H9 (cell line): ENCODE data around the gene HOXD11. TPM values are rescaled to one million over a fixed set of nuclear protein-coding genes. Genes with fewer than 3 reads are reported as not detected.

Experiments used
- DNase-seq: peaks from one replicate; pipeline ENCODE4 v3.0.0-alpha.2; 2017
- H2AFZ ChIP-seq: one replicate; pipeline ENCODE4 v1.6.1; 2013; ENCODE audit warnings: mild to moderate bottlenecking, low read length, control low read depth, moderate library complexity
- H2AK5ac ChIP-seq: 2 replicates; pipeline ENCODE4 v1.6.1; 2013; ENCODE audit warnings: low read length, control low read depth, mixed read lengths; ENCODE audit not compliant: insufficient read length
- H2BK120ac ChIP-seq: one replicate; pipeline ENCODE4 v1.6.1; 2013; ENCODE audit warnings: low read depth, mild to moderate bottlenecking, low read length, control low read depth, inconsistent platforms; ENCODE audit not compliant: poor library complexity, severe bottlenecking
- H2BK12ac ChIP-seq: 2 replicates; pipeline ENCODE4 v1.6.1; 2013; ENCODE audit warnings: low read length, control low read depth, mixed read lengths, low read depth; ENCODE audit not compliant: insufficient read length
- H2BK15ac ChIP-seq: 2 replicates; pipeline ENCODE4 v1.6.1; 2013; ENCODE audit warnings: low read depth, low read length, control low read depth
- H2BK20ac ChIP-seq: one replicate; pipeline ENCODE4 v1.6.1; 2013; ENCODE audit warnings: low read depth, mild to moderate bottlenecking, low read length, control low read depth, inconsistent platforms; ENCODE audit not compliant: poor library complexity, severe bottlenecking
- H2BK5ac ChIP-seq: 2 replicates; pipeline ENCODE4 v1.6.1; 2013; ENCODE audit warnings: low read length, control low read depth, mixed read lengths; ENCODE audit not compliant: insufficient read length
- H3K14ac ChIP-seq: 2 replicates; pipeline ENCODE4 v1.6.1; 2013; ENCODE audit warnings: low read length, control low read depth; ENCODE audit not compliant: insufficient read depth
- H3K18ac ChIP-seq: 2 replicates; pipeline ENCODE4 v1.6.1; 2013; ENCODE audit warnings: low read depth, mild to moderate bottlenecking, mixed read lengths, low read length, control low read depth; ENCODE audit not compliant: insufficient read length
- H3K23ac ChIP-seq: 2 replicates; pipeline ENCODE4 v1.6.1; 2013; ENCODE audit warnings: low read length, control low read depth, mixed read lengths, low read depth; ENCODE audit not compliant: insufficient read length
- H3K23me2 ChIP-seq: 2 replicates; pipeline ENCODE4 v1.6.1; 2013; ENCODE audit warnings: low read depth, mild to moderate bottlenecking, mixed read lengths, low read length, control low read depth; ENCODE audit not compliant: insufficient read length, poor library complexity, severe bottlenecking
- H3K27ac ChIP-seq: 2 replicates; pipeline ENCODE4 v1.5.1; 2013; ENCODE audit warnings: low read length, control low read depth, mixed read lengths, low read depth; ENCODE audit not compliant: insufficient read length
- H3K27me3 ChIP-seq: 2 replicates; pipeline ENCODE4 v1.6.1; 2013; ENCODE audit warnings: low read length, control low read depth, inconsistent platforms; ENCODE audit not compliant: insufficient read depth
- H3K4ac ChIP-seq: 2 replicates; pipeline ENCODE4 v1.6.1; 2013; ENCODE audit warnings: low read depth, mild to moderate bottlenecking, control low read depth, inconsistent platforms, low read length, moderate library complexity
- H3K4me1 ChIP-seq: 2 replicates; pipeline ENCODE4 v1.6.1; 2013; ENCODE audit warnings: low read length, control low read depth, inconsistent platforms; ENCODE audit not compliant: insufficient read depth
- H3K4me2 ChIP-seq: 2 replicates; pipeline ENCODE4 v1.6.1; 2013; ENCODE audit warnings: low read length, control low read depth, mixed read lengths; ENCODE audit not compliant: insufficient read length, insufficient read depth
- H3K56ac ChIP-seq: 2 replicates; pipeline ENCODE4 v1.6.1; 2013; ENCODE audit warnings: low read depth, mild to moderate bottlenecking, mixed read lengths, low read length, control low read depth; ENCODE audit not compliant: insufficient read length
- H3K79me1 ChIP-seq: 2 replicates; pipeline ENCODE4 v1.6.1; 2013; ENCODE audit warnings: low read depth, mild to moderate bottlenecking, moderate library complexity, low read length, control low read depth, inconsistent platforms; ENCODE audit not compliant: insufficient read depth, poor library complexity, severe bottlenecking
- H3K79me2 ChIP-seq: 2 replicates; pipeline ENCODE4 v1.6.1; 2013; ENCODE audit warnings: low read length, control low read depth, inconsistent platforms; ENCODE audit not compliant: insufficient read depth
- H3K9ac ChIP-seq: 2 replicates; pipeline ENCODE4 v1.6.1; 2013; ENCODE audit warnings: low read length, control low read depth, mixed read lengths; ENCODE audit not compliant: insufficient read length; ENCODE audit errors: extremely low read depth
- H3K9me3 ChIP-seq: one replicate; pipeline ENCODE4 v1.6.1; 2013; ENCODE audit warnings: low read depth, low read length, inconsistent platforms; ENCODE audit not compliant: control insufficient read depth
- H3T11ph ChIP-seq: one replicate; pipeline ENCODE4 v1.6.1; 2013; ENCODE audit warnings: mild to moderate bottlenecking, low read length, control low read depth, inconsistent platforms
- H4K20me1 ChIP-seq: one replicate; pipeline ENCODE4 v1.6.1; 2013; ENCODE audit not compliant: control insufficient read depth, insufficient read length, insufficient read depth
- H4K5ac ChIP-seq: 2 replicates; pipeline ENCODE4 v1.6.1; 2013; ENCODE audit warnings: low read depth, mild to moderate bottlenecking, mixed read lengths, low read length, control low read depth; ENCODE audit not compliant: insufficient read length
- H4K8ac ChIP-seq: replicated peaks from 2 replicates; pipeline ENCODE4 v1.6.1; 2013; ENCODE audit warnings: low read length, control low read depth, mixed read lengths, low read depth; ENCODE audit not compliant: insufficient read length
- H4K91ac ChIP-seq: 2 replicates; pipeline ENCODE4 v1.6.1; 2013; ENCODE audit warnings: low read depth, mild to moderate bottlenecking, moderate library complexity, mixed read lengths, low read length, control low read depth; ENCODE audit not compliant: insufficient read length
- H3K27ac Mint-ChIP-seq, 3 experiments: 2 replicates in 2 of 3; 3 replicates in 1 of 3; pipeline ENCODE4 v1.8.0; 2020 to 2021; ENCODE audit warnings: mixed read lengths in 3 of 3, mild to moderate bottlenecking in 1 of 3, moderate library complexity in 1 of 3
- H3K27me3 Mint-ChIP-seq: 2 replicates; pipeline ENCODE4 v1.8.0; 2021; ENCODE audit warnings: low read depth, mild to moderate bottlenecking, moderate library complexity, mixed read lengths
- H3K36me3 Mint-ChIP-seq, 3 experiments: 2 replicates in 2 of 3; 3 replicates in 1 of 3; pipeline ENCODE4 v1.8.0; 2020 to 2021; ENCODE audit warnings: low read depth in 3 of 3, mixed read lengths in 3 of 3; ENCODE audit not compliant: insufficient read depth in 1 of 3
- H3K4me1 Mint-ChIP-seq, 2 experiments: 2 replicates each; pipeline ENCODE4 v1.8.0; 2020; ENCODE audit warnings: mixed read lengths in 2 of 2
- H3K4me3 Mint-ChIP-seq, 2 experiments: 2 replicates in 1 of 2; 3 replicates in 1 of 2; pipeline ENCODE4 v1.8.0; 2020 to 2021; ENCODE audit warnings: mild to moderate bottlenecking in 2 of 2, mixed read lengths in 2 of 2, moderate library complexity in 1 of 2
- H3K9me3 Mint-ChIP-seq, 2 experiments: 2 replicates in 1 of 2; 3 replicates in 1 of 2; pipeline ENCODE4 v1.8.0; 2020; ENCODE audit warnings: mild to moderate bottlenecking in 2 of 2, mixed read lengths in 2 of 2, moderate library complexity in 1 of 2
- CTCF ChIP-seq: fragments of 200-600 bp; sonication (generic); conservative IDR thresholded peaks from 3 replicates; pipeline ENCODE4 v1.8.0; 2021; ENCODE audit warnings: antibody characterized with exemption, mild to moderate bottlenecking
- WGBS: extraction: QIAGEN DNeasy Blood & Tissue Kit; methylation state at CpG from one replicate; pipeline ENCODE4 v1.1.7; 2013; ENCODE audit warnings: missing lambda C conversion rate, low lambda C conversion rate, mixed read lengths; ENCODE audit not compliant: insufficient read length; ENCODE audit errors: extremely low coverage; 5-methylcytosine and 5-hydroxymethylcytosine counted together
- total RNA-seq: library from RNA; stranded (reverse); gene quantifications from 2 replicates; pipeline ENCODE4 v1.2.1, GENCODE V29; 2021

The HOXD11 gene
- total RNA-seq, 1 experiment from 2014 or later = not detected

- H3K23me2 ChIP-seq = peaks cover 2% of the 10 kb centered on the region
- WGBS = no CpG with 5 or more reads among the region's 11 CpGs
- H3K4me3 Mint-ChIP-seq = peak overlapping the region in 1 of 2 experiments; percentile 9; a peak in 1 of 5 replicates
- no peak overlapping the region for H2BK5ac ChIP-seq
- no peak overlapping the region for H2AFZ ChIP-seq
- no peaks in the 10 kb centered on the region for H3K79me1 ChIP-seq
- H4K5ac ChIP-seq = no peak overlapping the region
- H3K9me3 Mint-ChIP-seq = peaks cover 10 to 23% of the 10 kb centered on the region in 2 experiments
- H3K14ac ChIP-seq = no peak overlapping the region
- peak; percentile 17 for DNase-seq
- H4K8ac ChIP-seq = no peak overlapping the region
- H3K18ac ChIP-seq = no peak overlapping the region
- H3K4me1 ChIP-seq = no peaks in the 10 kb centered on the region
- no peak overlapping the region for H2BK12ac ChIP-seq
- H3K27me3 Mint-ChIP-seq = peaks cover 100% of the 10 kb centered on the region
- H3K9me3 ChIP-seq = no peaks in the 10 kb centered on the region
- no peak overlapping the region for H3K27ac ChIP-seq
- H3K56ac ChIP-seq = no peak overlapping the region
- H3K27me3 ChIP-seq = peaks cover 98% of the 10 kb centered on the region
- H3T11ph ChIP-seq = no peak overlapping the region
- no peaks in the 10 kb centered on the region for H3K79me2 ChIP-seq
- H3K27ac Mint-ChIP-seq = no peak overlapping the region
- no peak overlapping the region for H2BK20ac ChIP-seq
- H4K20me1 ChIP-seq = peaks cover 4% of the 10 kb centered on the region
- H3K4me1 Mint-ChIP-seq = peaks cover 0 to 11% of the 10 kb centered on the region in 2 experiments; a peak in 2 of 4 replicates
- no peak for TF ChIP-seq CTCF
- no peak overlapping the region for H2BK120ac ChIP-seq
- no peak overlapping the region for H2AK5ac ChIP-seq
- H3K36me3 Mint-ChIP-seq = peaks cover 0 to 3% (median 0%) of the 10 kb centered on the region in 3 experiments; a peak in 2 of 7 replicates
- no peak overlapping the region for H3K9ac ChIP-seq
- no peak overlapping the region for H3K4me2 ChIP-seq
- H2BK15ac ChIP-seq = no peak overlapping the region
- no peak overlapping the region for H3K23ac ChIP-seq
- H4K91ac ChIP-seq = no peak overlapping the region
- no peak overlapping the region for H3K4ac ChIP-seq
These were observed 10.8 kb downstream of the HOXD11 start for GRCh38 chr2:176117823-176118371.
